ENCODE data around the gene C18orf32. TPM values are rescaled to one million over a fixed set of nuclear protein-coding genes. Genes with fewer than 3 reads are reported as not detected.
"Not testable (repeated sequence)": the region's sequence is repeated elsewhere in the genome, so short reads cannot be mapped to it uniquely, and the experiment has no call there.

C18orf32 gene
- total RNA-seq, 2 donors from 2014 or later: 63.1 to 73.1 TPM

DNA sequence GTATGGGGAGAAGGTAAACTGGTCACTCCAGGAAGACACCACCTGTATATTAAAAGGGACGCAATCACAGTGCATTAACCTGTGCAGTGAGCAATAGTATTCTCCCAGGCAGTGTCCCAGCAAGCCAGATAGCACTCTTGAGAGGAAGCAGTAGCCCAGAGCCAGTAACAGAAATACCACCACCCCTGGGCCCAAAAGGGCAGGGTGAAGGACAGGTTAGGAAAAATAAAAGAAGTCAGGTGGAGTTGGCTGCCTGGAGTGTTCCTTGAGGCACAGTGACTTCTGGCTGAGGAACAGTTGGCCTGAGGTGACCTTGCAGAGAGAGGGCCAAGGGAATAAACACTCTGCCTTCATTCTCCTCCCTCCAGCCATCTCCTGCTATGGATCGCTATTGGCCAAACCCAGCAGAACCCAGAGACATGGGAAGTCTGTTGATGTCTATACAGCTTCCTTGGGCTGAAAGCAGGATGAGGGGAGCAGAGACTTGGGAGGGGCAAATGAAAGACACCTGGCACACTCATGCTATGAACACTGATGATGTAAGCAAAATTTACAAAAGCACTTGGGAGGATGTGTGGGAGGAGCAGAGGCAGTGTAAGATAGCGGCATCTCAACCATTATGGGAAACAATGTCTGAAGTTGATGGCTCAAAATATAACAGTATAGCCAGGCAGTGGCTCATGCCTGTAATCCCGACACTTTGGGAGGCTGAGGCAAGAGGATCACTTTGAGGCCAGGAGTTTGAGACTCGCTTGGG, 7.5 kb downstream of the C18orf32 start:
- intact Hi-C loops (cut with DNase I, micrococcal nuclease): no loop called here
- DNase-seq: no peak
- ATAC-seq: peak; percentile 13

GRCh38 chr18:49476664-49477411, 10.2 kb downstream of the C18orf32 start:
- intact Hi-C loops (cut with DNase I, micrococcal nuclease): no loop called here
- DNase-seq: no peak
- no peak for ATAC-seq

GRCh38 chr18:49474935-49475334, 12.1 kb downstream of the C18orf32 start:
- DNase-seq; ATAC-seq; intact Hi-C loops (cut with DNase I, micrococcal nuclease): not testable (repeated sequence)

GRCh38 chr18:49473721-49474120, 13.3 kb downstream of the C18orf32 start:
- intact Hi-C loops (cut with DNase I, micrococcal nuclease): no loop called here
- ATAC-seq (no peak), DNase-seq (no peak)

DNA sequence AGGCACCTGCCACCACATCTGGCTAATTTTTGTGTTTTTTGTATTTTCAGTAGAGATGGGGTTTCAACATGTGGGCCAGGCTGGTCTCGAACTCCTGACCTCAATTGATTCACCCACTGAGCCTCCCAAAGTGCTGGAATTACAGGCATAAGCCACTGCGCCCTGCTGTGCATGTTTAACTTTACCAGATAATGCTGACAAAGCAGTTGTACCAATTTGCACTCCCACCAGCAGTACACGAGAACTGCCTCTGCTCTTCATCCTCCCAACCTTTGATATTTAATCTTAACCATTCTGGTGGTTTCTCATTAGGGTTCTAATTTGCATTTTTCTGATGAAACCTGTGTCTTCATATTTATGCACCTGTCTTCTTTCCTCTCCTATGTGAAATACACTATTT, 14.6 kb downstream of the C18orf32 start:
- intact Hi-C loops (cut with DNase I, micrococcal nuclease): no loop called here
- no peak for DNase-seq
- ATAC-seq: no peak

DNA sequence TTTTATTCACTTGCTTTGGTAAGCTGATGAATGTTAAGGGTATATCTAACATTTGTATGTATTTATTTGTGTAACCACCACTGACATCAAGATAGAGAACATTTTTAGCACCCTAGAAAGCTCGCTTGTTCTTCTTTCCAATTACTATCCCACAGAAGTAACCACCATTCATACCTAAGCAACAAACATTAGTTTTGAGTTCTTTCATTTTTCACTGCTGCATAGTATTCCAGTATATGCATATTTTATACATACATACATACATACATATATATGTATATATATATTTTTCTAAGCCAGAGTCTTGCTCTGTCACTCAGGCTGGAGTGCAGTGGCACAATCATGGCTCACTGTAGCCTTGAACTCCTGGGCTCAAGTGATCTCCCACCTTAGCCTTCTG, 15.5 kb downstream of the C18orf32 start:
- no peak for ATAC-seq

GRCh38 chr18:49467599-49467998, 19.4 kb downstream of the C18orf32 start:
- DNase-seq: no peak
- intact Hi-C loops (cut with DNase I, micrococcal nuclease): no loop called here
- no peak for ATAC-seq

More for the DNA sequence above, 15.5 kb downstream of the C18orf32 start:
- intact Hi-C loops (cut with DNase I, micrococcal nuclease): no loop called here
- DNase-seq: no peak

DNA sequence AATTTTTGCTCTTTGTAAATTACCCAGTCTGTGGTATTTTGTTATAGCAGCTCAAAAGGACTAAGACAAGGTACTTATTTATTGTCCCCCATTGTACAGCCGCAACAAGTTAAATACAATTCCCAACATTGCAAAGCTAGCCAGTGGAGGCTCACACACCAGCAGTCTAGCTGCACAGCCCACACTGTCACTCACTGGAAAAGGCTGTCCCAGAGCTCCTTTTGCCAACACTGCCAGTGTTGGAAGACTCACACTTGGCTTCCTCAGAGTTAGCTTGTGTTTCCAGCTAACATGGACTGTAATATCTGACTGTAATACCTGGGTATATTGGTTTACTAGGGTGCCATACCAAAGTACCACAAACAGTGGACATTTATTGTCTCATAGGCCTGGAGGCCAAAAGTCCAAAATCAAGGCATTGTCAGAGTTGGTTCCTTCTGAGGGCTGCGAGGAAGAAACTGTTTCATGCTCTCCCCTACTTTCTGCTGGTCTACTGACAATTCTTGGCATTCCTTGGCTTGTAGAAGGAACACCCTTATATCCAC, 19.9 kb downstream of the C18orf32 start:
- intact Hi-C loops (cut with DNase I, micrococcal nuclease): no loop called here
- ATAC-seq: peak; percentile 74
- no peak for DNase-seq

GRCh38 chr18:49464718-49465598, 22.1 kb downstream of the C18orf32 start:
- DNase-seq (no peak), ATAC-seq (no peak)
- intact Hi-C loops (cut with DNase I, micrococcal nuclease): no loop called here

DNA sequence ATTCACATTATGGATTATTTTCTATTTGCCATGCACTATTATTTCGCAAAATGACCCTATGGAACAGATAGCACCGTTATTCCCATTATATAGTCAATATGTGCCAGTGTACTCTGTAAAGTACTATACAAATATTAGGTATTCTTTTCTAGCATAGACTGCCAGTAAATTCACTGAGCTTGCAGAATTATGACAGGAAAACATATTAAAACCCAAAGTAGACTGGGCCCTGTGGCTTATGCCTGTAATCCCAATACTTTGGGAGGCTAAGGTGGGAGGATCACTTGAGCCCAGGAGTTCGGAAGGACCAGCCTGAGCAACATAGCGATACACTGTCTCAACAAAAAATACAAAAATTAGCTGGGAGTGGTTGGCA, 25.4 kb downstream of the C18orf32 start:
- ATAC-seq: no peak
- intact Hi-C loops (cut with DNase I, micrococcal nuclease): no loop called here
- no peak for DNase-seq

DNA sequence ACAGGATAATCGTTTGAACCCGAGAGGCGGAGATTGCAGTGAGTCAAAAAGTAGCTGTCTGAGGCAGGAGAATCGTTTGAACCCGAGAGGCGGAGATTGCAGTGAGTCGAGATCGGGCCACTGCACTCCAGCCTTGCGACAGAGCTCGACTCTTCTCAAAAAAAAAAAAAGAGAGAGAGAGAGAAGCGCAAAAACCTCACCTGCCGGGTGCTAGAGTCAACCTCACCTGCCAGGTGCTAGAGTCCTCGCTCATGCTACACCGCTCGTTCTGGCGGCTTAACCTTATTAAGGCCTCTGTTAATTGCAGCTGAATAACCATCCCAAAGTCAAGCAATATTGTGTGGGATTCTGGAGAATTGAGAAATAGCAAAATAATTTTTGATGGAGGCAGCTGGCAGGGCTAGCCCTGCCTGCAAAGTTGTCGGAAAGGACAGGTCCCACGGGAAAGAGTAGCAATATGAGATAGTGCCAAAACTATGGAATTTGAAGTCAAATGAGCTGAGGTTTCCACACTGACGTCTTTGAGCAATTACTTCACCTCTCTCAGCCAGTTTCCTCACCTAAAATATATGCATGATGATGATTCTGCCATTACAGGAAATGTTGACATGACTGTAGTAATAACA, 25.9 kb downstream of the C18orf32 start:
- DNase-seq: peak in 1 of 2 donors; percentile 21
- intact Hi-C loops (cut with DNase I, micrococcal nuclease): no loop called here
- ATAC-seq: peak; percentile 8

DNA sequence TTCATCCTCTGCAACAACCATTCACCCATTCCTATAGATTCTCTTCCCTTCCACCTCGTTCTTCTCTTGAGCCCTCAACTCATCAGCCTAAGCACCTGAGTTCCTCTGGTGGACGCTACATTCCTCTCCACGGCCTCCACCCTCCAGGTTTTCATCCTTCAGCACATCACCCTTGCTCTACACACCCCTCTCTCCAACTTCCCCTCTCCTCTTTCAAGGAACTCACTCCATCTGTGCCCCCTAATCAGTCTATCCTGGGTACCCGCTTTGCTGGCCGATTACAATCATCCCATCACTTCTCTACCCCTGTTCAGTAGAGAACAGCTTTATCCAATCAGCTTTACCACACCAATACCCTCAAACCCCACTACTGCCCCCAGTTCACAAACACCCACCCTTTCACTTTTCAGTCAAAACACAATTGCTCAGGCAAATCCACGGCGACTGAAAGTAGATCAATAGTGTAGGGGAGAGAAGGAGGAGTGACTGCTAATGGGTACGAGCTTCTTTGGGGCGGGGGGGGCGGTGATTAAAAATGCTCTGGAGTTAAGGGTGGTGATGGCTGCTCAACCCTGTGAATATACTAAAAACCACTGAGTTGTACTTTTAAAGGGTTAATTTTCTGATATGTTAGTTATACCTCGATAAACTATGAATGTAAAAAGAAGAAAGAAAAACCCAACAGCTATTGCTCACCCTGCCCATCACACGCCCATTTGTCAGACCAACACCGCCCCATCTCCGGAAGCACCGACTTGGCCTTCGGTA, 27.4 kb downstream of the C18orf32 start:
- DNase-seq (no peak), ATAC-seq (peak; percentile 55)
- intact Hi-C loops (cut with DNase I, micrococcal nuclease): no loop called here

DNA sequence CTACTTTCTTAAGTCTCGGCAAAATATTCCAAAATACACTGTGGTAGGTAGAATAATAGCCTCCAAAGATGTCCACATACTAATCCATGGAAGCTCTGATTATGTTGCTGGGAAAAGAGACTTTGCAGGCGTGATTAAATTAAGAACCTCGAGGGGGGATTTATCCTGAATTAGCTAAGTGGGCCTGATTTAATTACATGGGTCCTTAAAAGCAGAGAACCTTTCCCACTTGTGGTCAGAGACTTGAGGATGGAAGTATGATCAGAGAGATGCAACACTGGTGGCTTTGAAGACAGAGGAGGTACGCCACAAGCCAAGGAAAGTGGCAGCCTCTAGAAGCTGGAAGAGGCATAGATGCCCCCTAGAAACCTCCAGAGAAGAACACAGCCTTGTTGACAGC, 29.4 kb downstream of the C18orf32 start:
- intact Hi-C loops (cut with DNase I, micrococcal nuclease): no loop called here
- DNase-seq (no peak), ATAC-seq (no peak)

- no peak for ATAC-seq
- intact Hi-C loops (cut with DNase I, micrococcal nuclease): no loop called here
- no peak for DNase-seq
These were observed 30.2 kb downstream of the C18orf32 start for GRCh38 chr18:49456794-49457193.

DNA sequence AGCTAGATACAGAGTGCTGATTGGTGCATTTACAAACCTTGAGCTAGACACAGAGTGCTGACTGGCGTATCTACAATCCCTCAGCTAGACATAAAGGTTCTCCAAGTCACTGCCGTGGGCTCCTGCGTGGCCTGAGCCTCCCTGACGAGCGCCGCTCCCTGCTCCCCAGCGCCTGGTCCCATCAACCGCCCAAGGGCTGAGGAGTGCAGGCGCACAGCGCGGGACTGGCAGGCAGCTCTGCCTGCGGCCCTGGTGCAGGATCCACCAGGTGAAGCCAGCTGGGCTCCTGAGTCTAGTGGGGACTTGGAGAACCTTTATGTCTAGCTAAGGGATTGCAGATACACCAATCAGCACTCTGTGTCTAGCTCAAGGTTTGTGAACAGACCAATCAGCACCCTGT, 34.5 kb downstream of the C18orf32 start:
- ATAC-seq; intact Hi-C loops (cut with DNase I, micrococcal nuclease); DNase-seq: not testable (repeated sequence)

GRCh38 chr18:49447810-49448745, 39.0 kb downstream of the C18orf32 start:
- intact Hi-C loops (cut with DNase I, micrococcal nuclease): no loop called here
- ATAC-seq: peak; percentile 89
- peak in 1 of 2 donors; percentile 40 for DNase-seq

DNA sequence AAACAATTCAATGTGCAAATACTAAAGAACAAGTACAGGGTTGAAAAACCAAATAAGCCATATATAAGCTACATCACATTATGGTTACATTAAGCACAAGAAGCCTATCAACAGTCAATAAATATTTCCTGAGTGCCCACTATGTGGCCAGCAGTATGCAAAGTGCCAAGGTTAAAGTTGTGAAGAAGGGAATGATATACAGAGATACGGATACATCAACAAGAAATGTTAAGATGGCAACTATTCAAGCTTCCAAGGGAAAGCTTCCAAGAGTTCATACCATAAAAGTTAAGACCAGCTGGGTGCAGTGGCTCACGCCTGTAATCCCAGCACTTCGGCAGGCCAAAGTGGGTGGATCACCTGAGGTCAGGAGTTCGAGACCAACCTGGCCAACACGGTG, 40.6 kb downstream of the C18orf32 start:
- intact Hi-C loops (cut with DNase I, micrococcal nuclease): no loop called here
- DNase-seq (no peak), ATAC-seq (no peak)

All from left colon (tissue), 2 donors.